Tibial artery (tissue), 4 donors: ENCODE results near the gene ASPSCR1.

Experiments used
- DNase-seq, 2 donors: peaks; one replicate each; pipeline ENCODE4 v3.0.0-alpha.2; 2019
- H3K27ac ChIP-seq, 2 donors: fragments of 200-600 bp; sonication (generic) in 1 of 2; 1 replicate in 1 of 2; 2 replicates in 1 of 2; pipeline ENCODE4 v1.5.1; 2018 to 2019; ENCODE audit warnings: mild to moderate bottlenecking in 1 of 2
- H3K27me3 ChIP-seq, 2 donors: fragments of 200-600 bp; sonication (generic) in 1 of 2; one replicate each; pipeline versions ENCODE4 v1.5.1 to v1.6.0; 2016 to 2019
- H3K36me3 ChIP-seq, 3 donors: fragments of 200-600 bp; sonication (generic) in 2 of 3; one replicate each; pipeline ENCODE4 v1.5.1; 2016 to 2019; ENCODE audit warnings: mild to moderate bottlenecking in 2 of 3
- H3K4me1 ChIP-seq, 4 donors: fragments of 200-600 bp; sonication (generic) in 2 of 4; 1 replicate in 3 of 4; 2 replicates in 1 of 4; pipeline ENCODE4 v1.5.1; 2016 to 2019
- H3K4me3 ChIP-seq, 2 donors: fragments of 200-600 bp; sonication (generic) in 1 of 2; 1 replicate in 1 of 2; 2 replicates in 1 of 2; pipeline ENCODE4 v1.5.1; 2018 to 2019; ENCODE audit warnings: mild to moderate bottlenecking in 2 of 2
- H3K9me3 ChIP-seq, 3 donors: fragments of 200-600 bp; sonication (generic) in 1 of 3; one replicate each; pipeline ENCODE4 v1.5.1; 2016 to 2019
- CTCF ChIP-seq, 2 experiments: fragments of 200-600 bp in 1 of 2; fragments of 450-650 bp in 1 of 2; IDR thresholded peaks; one replicate each; pipeline ENCODE4 v1.5.1; 2017 to 2019; ENCODE audit warnings: antibody characterized with exemption in 2 of 2, mild to moderate bottlenecking in 1 of 2, moderate library complexity in 1 of 2
- intact Hi-C: fragments of 100-400 bp; cut with DNase I; formaldehyde crosslinking; loops from one replicate; pipeline ENCODE4 v1.15.0; 2023; ENCODE audit warnings: low total_unique reads

Gene ASPSCR1

GRCh38 chr17:81930142-81931125 is 47.0 kb upstream of the ASPSCR1 start:
- H3K4me3 ChIP-seq, result no peak overlapping the region
- H3K4me1 ChIP-seq, result peaks cover 6 to 24% (median 16%) of the 10 kb centered on the region in 4 donors
- DNase-seq, result no peak
- no peak overlapping the region for H3K27ac ChIP-seq
- H3K27me3 ChIP-seq, result peaks cover 0 to 50% of the 10 kb centered on the region in 2 donors
- intact Hi-C loops, result no loop called here
- no peaks in the 10 kb centered on the region for H3K9me3 ChIP-seq
- no peak for TF ChIP-seq CTCF (IDR thresholded peaks at IDR 0.05)
- no peaks in the 10 kb centered on the region for H3K36me3 ChIP-seq

- Histone ChIP-seq H3K36me3 (no peaks in the 10 kb centered on the region), H3K27ac (no peak overlapping the region), H3K27me3 (peaks cover 0 to 56% of the 10 kb centered on the region in 2 donors), H3K9me3 (no peaks in the 10 kb centered on the region), H3K4me1 (peaks cover 3 to 16% (median 9%) of the 10 kb centered on the region in 4 donors), H3K4me3 (no peak overlapping the region)
- intact Hi-C loops, result no loop called here
- no peak for TF ChIP-seq CTCF (IDR thresholded peaks at IDR 0.05)
- no peak for DNase-seq
Observed at GRCh38 chr17:81931189-81931556, 46.3 kb upstream of the ASPSCR1 start.

- Histone ChIP-seq H3K4me3 (no peak overlapping the region), H3K27ac (no peak overlapping the region), H3K4me1 (peaks cover 0 to 17% (median 8%) of the 10 kb centered on the region in 4 donors), H3K9me3 (no peaks in the 10 kb centered on the region), H3K27me3 (peaks cover 0 to 61% of the 10 kb centered on the region in 2 donors), H3K36me3 (no peaks in the 10 kb centered on the region)
- intact Hi-C loops, result no loop called here
- no peak for DNase-seq
- TF ChIP-seq CTCF (IDR thresholded peaks at IDR 0.05), result no peak
Observed at GRCh38 chr17:81931557-81932332, 45.7 kb upstream of the ASPSCR1 start.

- intact Hi-C loops, result no loop called here
- H3K36me3 ChIP-seq, result no peaks in the 10 kb centered on the region
- H3K9me3 ChIP-seq, result no peaks in the 10 kb centered on the region
- TF ChIP-seq CTCF (IDR thresholded peaks at IDR 0.05), result no peak
- peaks cover 0 to 24% (median 15%) of the 10 kb centered on the region in 4 donors for H3K4me1 ChIP-seq
- no peak for DNase-seq
- no peak overlapping the region for H3K27ac ChIP-seq
- peaks cover 0 to 67% of the 10 kb centered on the region in 2 donors for H3K27me3 ChIP-seq
- no peak overlapping the region for H3K4me3 ChIP-seq
Observed at GRCh38 chr17:81932333-81932983, 45.0 kb upstream of the ASPSCR1 start.

- H3K27me3 ChIP-seq, result peaks cover 0 to 67% of the 10 kb centered on the region in 2 donors
- no peak for DNase-seq
- no peak overlapping the region for H3K4me3 ChIP-seq
- H3K9me3 ChIP-seq, result no peaks in the 10 kb centered on the region
- TF ChIP-seq CTCF (IDR thresholded peaks at IDR 0.05), result no peak
- intact Hi-C loops, result no loop called here
- H3K36me3 ChIP-seq, result no peaks in the 10 kb centered on the region
- H3K27ac ChIP-seq, result no peak overlapping the region
- peaks cover 0 to 25% (median 18%) of the 10 kb centered on the region in 4 donors for H3K4me1 ChIP-seq
Observed at GRCh38 chr17:81933178-81933699, 44.2 kb upstream of the ASPSCR1 start.
